Smooth muscle cell (in vitro differentiated cells): ENCODE results near the gene CD200R1L. TPM values are rescaled to one million over a fixed set of nuclear protein-coding genes. Genes with fewer than 3 reads are reported as not detected.
A peak's percentile ranks its signal among the peaks of the same experiment; 100 is the strongest.

ENCODE experiments used
- DNase-seq: peaks from one replicate; lab custom pipeline; 2025; ENCODE audit not compliant: unreplicated experiment; lab: John Stamatoyannopoulos, UW
- H2AFZ ChIP-seq: fragments of 200-600 bp; sonication (generic); 2 replicates; pipeline ENCODE4 v1.6.0; 2016; ENCODE audit warnings: antibody characterized with exemption, low read depth, mild to moderate bottlenecking
- H3F3A ChIP-seq: fragments of 200-600 bp; sonication (generic); 2 replicates; pipeline ENCODE4 v1.6.0; 2017; ENCODE audit warnings: antibody characterized with exemption, low read depth
- H3K27ac ChIP-seq: fragments of 200-600 bp; sonication (generic); 2 replicates; pipeline ENCODE4 v1.5.1; 2016; ENCODE audit warnings: low read depth, mild to moderate bottlenecking
- H3K27me3 ChIP-seq: fragments of 200-600 bp; sonication (generic); 2 replicates; pipeline ENCODE4 v1.6.1; 2016; ENCODE audit warnings: low read depth, mild to moderate bottlenecking
- H3K36me3 ChIP-seq: fragments of 200-600 bp; sonication (generic); 2 replicates; pipeline ENCODE4 v1.5.1; 2016; ENCODE audit warnings: low read depth
- H3K4me1 ChIP-seq: fragments of 200-600 bp; sonication (generic); 2 replicates; pipeline ENCODE4 v1.5.1; 2016; ENCODE audit warnings: low read depth
- H3K4me2 ChIP-seq: fragments of 200-600 bp; sonication (generic); 2 replicates; pipeline ENCODE4 v1.6.0; 2016; ENCODE audit warnings: mild to moderate bottlenecking
- H3K4me3 ChIP-seq: fragments of 200-600 bp; sonication (generic); 2 replicates; pipeline ENCODE4 v1.5.1; 2016; ENCODE audit warnings: mild to moderate bottlenecking
- H3K79me2 ChIP-seq: fragments of 200-600 bp; sonication (generic); 2 replicates; pipeline ENCODE4 v1.6.0; 2016; ENCODE audit warnings: low read depth, mild to moderate bottlenecking
- H3K9ac ChIP-seq: fragments of 200-600 bp; sonication (generic); 2 replicates; pipeline ENCODE4 v1.6.0; 2016; ENCODE audit warnings: low read depth
- H3K9me3 ChIP-seq: fragments of 200-600 bp; sonication (generic); replicated peaks from 2 replicates; pipeline ENCODE4 v1.5.1; 2016; ENCODE audit warnings: low read depth
- H4K20me1 ChIP-seq: fragments of 200-600 bp; sonication (generic); 2 replicates; pipeline ENCODE4 v1.6.0; 2016; ENCODE audit warnings: low read depth
- CTCF ChIP-seq: fragments of 200-600 bp; sonication (generic); IDR thresholded peaks from 2 replicates; pipeline ENCODE4 v1.5.1; 2017; ENCODE audit warnings: borderline replicate concordance, mild to moderate bottlenecking, antibody characterized with exemption; ENCODE audit not compliant: insufficient read depth, poor library complexity, severe bottlenecking
- WGBS: methylation state at CpG from one replicate; pipeline ENCODE4 v1.1.7; 2016; ENCODE audit warnings: low lambda C conversion rate; 5-methylcytosine and 5-hydroxymethylcytosine counted together
- polyA plus RNA-seq: library from polyadenylated mRNA; unstranded; fragments of >200 nt; fragmentation: Nextera tagmentation; extraction: Ambion mirVana; gene quantifications from 2 replicates; pipeline ENCODE4 v1.2.1, GENCODE V29; 2016
- total RNA-seq: library from RNA; depleted of rRNA; stranded (reverse); fragments of >200 nt; gene quantifications from 2 replicates; pipeline ENCODE4 v1.2.3, GENCODE V29; 2014

CD200R1L gene
- total and polyA plus RNA-seq, 2 experiments from 2014 or later = not detected

DNA sequence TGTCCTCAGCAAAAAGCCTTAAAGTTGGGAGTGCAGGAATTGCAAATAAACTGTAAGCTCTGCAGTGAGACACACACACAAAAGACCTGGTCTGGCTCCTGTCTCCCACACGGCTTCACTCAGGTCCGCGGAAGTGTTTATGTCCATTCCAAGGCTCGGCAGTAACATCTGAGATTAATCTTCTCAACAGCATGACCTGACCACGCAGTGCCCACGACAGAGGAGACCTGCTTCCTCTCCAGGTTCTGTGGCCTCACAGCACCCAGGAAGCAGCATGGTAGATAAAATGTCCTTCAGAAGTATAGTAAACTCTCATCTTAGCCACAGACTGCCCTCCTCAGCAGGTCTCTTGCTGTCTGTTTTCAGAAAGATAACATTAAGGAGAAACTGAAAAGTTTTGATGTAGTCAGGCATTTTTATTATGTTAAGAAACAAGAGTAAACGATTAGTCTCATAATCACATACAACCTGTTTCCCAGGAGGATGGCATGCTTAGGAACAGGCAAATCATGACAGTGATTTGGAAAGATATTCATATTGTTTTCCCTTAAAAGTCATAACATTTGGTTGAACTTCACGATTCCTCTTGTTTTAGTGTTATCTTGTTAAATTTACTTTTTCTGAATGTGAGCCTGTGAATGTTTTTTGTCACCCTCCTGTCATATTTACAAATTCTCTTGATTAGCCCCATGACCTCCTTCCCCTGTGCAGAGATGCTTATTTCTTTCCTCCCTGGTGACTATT, 34.6 kb downstream of the CD200R1L start:
- peak overlapping the region; percentile 67 for H3K27ac ChIP-seq
- H2AFZ ChIP-seq = no peak overlapping the region
- H3K9ac ChIP-seq = peak overlapping the region; percentile 3
- no peaks in the 10 kb centered on the region for H3K36me3 ChIP-seq
- WGBS = 20% methylated on average over 8 of the region's 8 CpGs
- peak overlapping the region; percentile 11 for H3K4me2 ChIP-seq
- H3F3A ChIP-seq = peaks cover 13% of the 10 kb centered on the region
- no peaks in the 10 kb centered on the region for H3K27me3 ChIP-seq
- no peaks in the 10 kb centered on the region for H4K20me1 ChIP-seq
- TF ChIP-seq CTCF = no peak
- no peaks in the 10 kb centered on the region for H3K79me2 ChIP-seq
- peak; percentile 6 for DNase-seq
- no peaks in the 10 kb centered on the region for H3K4me1 ChIP-seq
- H3K4me3 ChIP-seq = no peak overlapping the region
- H3K9me3 ChIP-seq = no peaks in the 10 kb centered on the region

- no peaks in the 10 kb centered on the region for H3K79me2 ChIP-seq
- no peak overlapping the region for H3K9ac ChIP-seq
- no peaks in the 10 kb centered on the region for H3K36me3 ChIP-seq
- H2AFZ ChIP-seq = no peak overlapping the region
- peak overlapping the region; percentile 11 for H3K4me2 ChIP-seq
- no peaks in the 10 kb centered on the region for H3K4me1 ChIP-seq
- peaks cover 13% of the 10 kb centered on the region for H3F3A ChIP-seq
- no peaks in the 10 kb centered on the region for H3K27me3 ChIP-seq
- WGBS = 45% methylated on average over 4 of the region's 4 CpGs
- no peak for TF ChIP-seq CTCF
- DNase-seq = peak; percentile 11
- H3K4me3 ChIP-seq = no peak overlapping the region
- peak overlapping the region; percentile 67 for H3K27ac ChIP-seq
- H4K20me1 ChIP-seq = no peaks in the 10 kb centered on the region
- no peaks in the 10 kb centered on the region for H3K9me3 ChIP-seq
Observed at GRCh38 chr3:112811131-112811884, 35.4 kb downstream of the CD200R1L start.

DNA sequence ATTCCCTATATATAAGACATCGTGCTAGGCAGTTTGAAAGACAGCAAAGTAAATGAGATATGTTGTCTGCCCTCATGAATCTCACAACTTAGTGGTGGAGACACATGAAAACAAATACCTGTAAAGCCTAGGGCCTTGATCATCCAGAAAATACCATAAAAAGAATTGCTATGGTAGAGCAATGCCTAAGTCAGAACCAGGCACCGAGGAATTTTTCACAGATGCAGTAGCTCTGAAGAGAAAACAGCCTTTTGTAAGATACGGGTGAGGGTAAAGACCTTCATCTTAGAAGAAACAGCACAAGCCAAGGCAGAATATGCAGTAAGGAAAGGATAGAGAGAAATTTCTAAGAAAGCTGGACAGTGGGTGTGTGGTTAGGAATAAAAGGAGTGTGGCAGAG, 36.1 kb downstream of the CD200R1L start:
- no peak for DNase-seq
- Histone ChIP-seq H3K4me1 (no peaks in the 10 kb centered on the region), H2AFZ (no peak overlapping the region), H3K27me3 (no peaks in the 10 kb centered on the region), H4K20me1 (no peaks in the 10 kb centered on the region), H3K79me2 (no peaks in the 10 kb centered on the region), H3F3A (peaks cover 13% of the 10 kb centered on the region), H3K27ac (no peak overlapping the region), H3K9me3 (no peaks in the 10 kb centered on the region), H3K4me2 (no peak overlapping the region), H3K36me3 (no peaks in the 10 kb centered on the region), H3K4me3 (no peak overlapping the region), H3K9ac (no peak overlapping the region)
- 92% methylated on average over 3 of the region's 3 CpGs for WGBS
- no peak for TF ChIP-seq CTCF
